Fibroblast of lung (primary cell): ENCODE data around the gene PACS2.

Experiments
- EZH2 ChIP-seq: IDR thresholded peaks from 2 replicates; pipeline ENCODE4 v1.5.1; 2012; ENCODE audit warnings: low read length, control low read depth, mild to moderate bottlenecking; ENCODE audit errors: missing control alignments
- TF ChIP-seq, protein P1 (sequence below), 2 donors: IDR thresholded peaks in 1 of 2; conservative IDR thresholded peaks in 1 of 2; 1 replicate in 1 of 2; 2 replicates in 1 of 2; pipeline ENCODE4 v1.5.1; 2011 to 2012; ENCODE audit warnings: low read length in 2 of 2, control low read depth in 1 of 2, inconsistent platforms in 1 of 2, low read depth in 1 of 2, mild to moderate bottlenecking in 1 of 2

GRCh38 chr14:105375635-105376057, 61.1 kb downstream of the PACS2 start:
- TF ChIP-seq, protein P1, sequence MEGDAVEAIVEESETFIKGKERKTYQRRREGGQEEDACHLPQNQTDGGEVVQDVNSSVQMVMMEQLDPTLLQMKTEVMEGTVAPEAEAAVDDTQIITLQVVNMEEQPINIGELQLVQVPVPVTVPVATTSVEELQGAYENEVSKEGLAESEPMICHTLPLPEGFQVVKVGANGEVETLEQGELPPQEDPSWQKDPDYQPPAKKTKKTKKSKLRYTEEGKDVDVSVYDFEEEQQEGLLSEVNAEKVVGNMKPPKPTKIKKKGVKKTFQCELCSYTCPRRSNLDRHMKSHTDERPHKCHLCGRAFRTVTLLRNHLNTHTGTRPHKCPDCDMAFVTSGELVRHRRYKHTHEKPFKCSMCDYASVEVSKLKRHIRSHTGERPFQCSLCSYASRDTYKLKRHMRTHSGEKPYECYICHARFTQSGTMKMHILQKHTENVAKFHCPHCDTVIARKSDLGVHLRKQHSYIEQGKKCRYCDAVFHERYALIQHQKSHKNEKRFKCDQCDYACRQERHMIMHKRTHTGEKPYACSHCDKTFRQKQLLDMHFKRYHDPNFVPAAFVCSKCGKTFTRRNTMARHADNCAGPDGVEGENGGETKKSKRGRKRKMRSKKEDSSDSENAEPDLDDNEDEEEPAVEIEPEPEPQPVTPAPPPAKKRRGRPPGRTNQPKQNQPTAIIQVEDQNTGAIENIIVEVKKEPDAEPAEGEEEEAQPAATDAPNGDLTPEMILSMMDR (conservative IDR thresholded peaks at IDR 0.05 in 1 of 2, IDR thresholded peaks at IDR 0.05 in 1 of 2; ENCODE audit: low read depth in 1 of 2, low read length in 2 of 2): no peak
- TF ChIP-seq EZH2: no peak
